Thyroid gland (tissue), 4 donors: Measurements from ENCODE around the gene SIRT6.

Experiments used
- POLR2A ChIP-seq, 2 donors: fragments of 450-650 bp; IDR thresholded peaks; one replicate each; pipeline ENCODE4 v1.6.1; 2017; ENCODE audit warnings: antibody characterized with exemption in 2 of 2, mild to moderate bottlenecking in 2 of 2, moderate library complexity in 1 of 2
- TF ChIP-seq, protein P1 (sequence below), 6 experiments: fragments of 200-600 bp in 3 of 6; fragments of 450-650 bp in 3 of 6; sonication (generic) in 3 of 6; IDR thresholded peaks; one replicate each; pipeline ENCODE4 v1.5.1; 2016 to 2019; ENCODE audit warnings: antibody characterized with exemption in 6 of 6, mild to moderate bottlenecking in 2 of 6, inconsistent platforms in 1 of 6, moderate library complexity in 1 of 6

DNA sequence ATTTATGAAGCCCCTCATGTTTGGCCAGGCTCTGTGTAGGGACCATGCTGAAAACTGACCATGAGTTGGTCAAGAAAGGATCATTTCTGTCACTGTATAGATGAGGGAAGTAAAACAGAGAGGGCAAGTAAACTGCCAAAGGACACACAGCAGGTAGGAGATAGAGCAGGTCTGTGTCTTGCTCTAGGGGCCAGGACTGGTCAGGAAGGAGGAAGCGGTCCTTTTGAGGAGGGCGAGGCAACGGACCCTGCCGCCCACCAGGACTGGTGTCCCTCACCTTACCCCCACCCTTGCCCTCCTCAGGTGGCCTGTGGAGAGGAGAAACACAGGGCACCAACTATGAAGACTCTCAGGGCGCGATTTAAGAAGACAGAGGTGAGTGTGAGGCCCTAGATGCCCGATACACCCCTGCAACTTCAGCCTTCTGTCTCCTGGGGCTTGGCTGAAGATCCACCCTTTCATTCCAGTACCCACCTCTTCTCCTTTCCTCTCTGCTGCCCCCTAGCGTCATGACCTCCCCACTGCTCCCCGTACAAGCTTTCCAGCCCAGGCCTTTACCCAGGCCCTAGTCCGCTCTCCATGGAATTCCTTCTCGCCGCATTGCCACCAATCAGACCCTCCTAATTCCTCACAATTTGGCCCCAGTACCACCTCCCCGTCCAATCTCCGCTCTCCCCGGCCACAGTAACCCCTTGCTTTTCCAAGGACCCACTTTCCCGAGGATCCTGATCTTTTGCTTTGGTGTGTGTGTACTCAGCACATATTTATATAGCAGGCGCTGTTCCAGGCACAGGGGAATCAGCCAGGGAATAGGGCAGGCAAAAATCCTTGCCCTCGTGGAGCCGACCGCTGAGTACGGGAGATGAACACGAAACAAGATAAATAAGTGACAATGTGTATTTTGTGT lies 4.0 kb upstream of the SIRT6 start:
- TF ChIP-seq, protein P1, sequence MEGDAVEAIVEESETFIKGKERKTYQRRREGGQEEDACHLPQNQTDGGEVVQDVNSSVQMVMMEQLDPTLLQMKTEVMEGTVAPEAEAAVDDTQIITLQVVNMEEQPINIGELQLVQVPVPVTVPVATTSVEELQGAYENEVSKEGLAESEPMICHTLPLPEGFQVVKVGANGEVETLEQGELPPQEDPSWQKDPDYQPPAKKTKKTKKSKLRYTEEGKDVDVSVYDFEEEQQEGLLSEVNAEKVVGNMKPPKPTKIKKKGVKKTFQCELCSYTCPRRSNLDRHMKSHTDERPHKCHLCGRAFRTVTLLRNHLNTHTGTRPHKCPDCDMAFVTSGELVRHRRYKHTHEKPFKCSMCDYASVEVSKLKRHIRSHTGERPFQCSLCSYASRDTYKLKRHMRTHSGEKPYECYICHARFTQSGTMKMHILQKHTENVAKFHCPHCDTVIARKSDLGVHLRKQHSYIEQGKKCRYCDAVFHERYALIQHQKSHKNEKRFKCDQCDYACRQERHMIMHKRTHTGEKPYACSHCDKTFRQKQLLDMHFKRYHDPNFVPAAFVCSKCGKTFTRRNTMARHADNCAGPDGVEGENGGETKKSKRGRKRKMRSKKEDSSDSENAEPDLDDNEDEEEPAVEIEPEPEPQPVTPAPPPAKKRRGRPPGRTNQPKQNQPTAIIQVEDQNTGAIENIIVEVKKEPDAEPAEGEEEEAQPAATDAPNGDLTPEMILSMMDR (IDR thresholded peaks at IDR 0.05), result peak; percentile 28 to 67 (median 46)
- no peak for TF ChIP-seq POLR2A (IDR thresholded peaks at IDR 0.05)
